Thyroid gland (tissue), 4 donors: ENCODE data around the gene RAB20. TPM values are rescaled to one million over a fixed set of nuclear protein-coding genes. Genes with fewer than 3 reads are reported as not detected.
A peak's percentile ranks its signal among the peaks of the same experiment; 100 is the strongest.

Experiments
- DNase-seq, 2 donors: peaks; one replicate each; pipeline ENCODE4 v3.0.0-alpha.2; 2019
- H3K27ac ChIP-seq, 3 donors: fragments of 200-600 bp; sonication (generic); 1 replicate in 2 of 3; 2 replicates in 1 of 3; pipeline ENCODE4 v1.5.1; 2016 to 2019; ENCODE audit warnings: mild to moderate bottlenecking in 1 of 3, moderate library complexity in 1 of 3
- H3K27me3 ChIP-seq: fragments of 200-600 bp; sonication (generic); one replicate; pipeline ENCODE4 v1.5.1; 2019
- H3K36me3 ChIP-seq, 2 donors: fragments of 200-600 bp; sonication (generic); one replicate each; pipeline ENCODE4 v1.5.1; 2016 to 2019
- H3K4me1 ChIP-seq, 2 donors: fragments of 200-600 bp; sonication (generic); one replicate each; pipeline ENCODE4 v1.5.1; 2017 to 2019
- H3K4me3 ChIP-seq, 3 donors: fragments of 200-600 bp; sonication (generic); replicated peaks in 1 of 3; 1 replicate in 2 of 3; 2 replicates in 1 of 3; pipeline ENCODE4 v1.5.1; 2016; ENCODE audit warnings: mild to moderate bottlenecking in 1 of 3
- H3K9me3 ChIP-seq: fragments of 200-600 bp; sonication (generic); one replicate; pipeline ENCODE4 v1.5.1; 2017
- POLR2A ChIP-seq, 2 donors: fragments of 450-650 bp; IDR thresholded peaks; one replicate each; pipeline ENCODE4 v1.6.1; 2017; ENCODE audit warnings: antibody characterized with exemption in 2 of 2, mild to moderate bottlenecking in 2 of 2, moderate library complexity in 1 of 2
- WGBS, 2 donors: methylation state at CpG; one replicate each; pipeline ENCODE4 v1.1.5; 2017; 5-methylcytosine and 5-hydroxymethylcytosine counted together
- intact Hi-C: fragments of 100-400 bp; cut with DNase I; formaldehyde crosslinking; loops from one replicate; pipeline ENCODE4 v1.15.1; 2023
- total RNA-seq, 4 donors: library from RNA; depleted of rRNA; stranded (reverse); fragments of >200 nt; gene quantifications; one replicate each; pipeline ENCODE4 v1.2.3, GENCODE V29; 2016
- TF ChIP-seq, protein P1 (sequence below), 6 experiments: fragments of 200-600 bp in 3 of 6; fragments of 450-650 bp in 3 of 6; sonication (generic) in 3 of 6; IDR thresholded peaks; one replicate each; pipeline ENCODE4 v1.5.1; 2016 to 2019; ENCODE audit warnings: antibody characterized with exemption in 6 of 6, mild to moderate bottlenecking in 2 of 6, inconsistent platforms in 1 of 6, moderate library complexity in 1 of 6

Gene RAB20
- total RNA-seq, 4 donors from 2014 or later: 21.0 to 60.5 (median 43.5) TPM

DNA sequence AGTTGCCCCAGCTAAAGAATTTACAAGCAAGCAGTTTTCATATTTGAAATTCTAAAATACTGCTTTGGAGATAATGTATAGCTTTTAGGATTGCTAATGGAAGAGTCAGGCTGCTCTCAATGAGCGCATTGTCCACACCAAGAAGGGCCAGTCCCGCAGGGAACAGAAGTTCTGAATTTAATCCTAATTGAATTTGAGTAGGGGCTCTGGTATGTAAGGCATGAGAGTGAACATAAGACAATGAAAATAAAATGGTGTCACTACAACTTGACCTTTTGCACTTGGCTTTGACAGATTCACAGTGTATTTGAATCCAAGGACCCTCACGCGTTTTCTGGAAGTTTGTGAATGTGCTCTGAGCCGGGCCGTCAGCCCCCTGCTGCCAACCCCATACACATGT lies 32.6 kb downstream of the RAB20 start:
- 94 to 95% methylated on average over 6 of the region's 6 CpGs for WGBS, 2 donors
- no peaks in the 10 kb centered on the region for H3K9me3 ChIP-seq
- peak overlapping the region in 1 of 3 donors; percentile 92 for H3K27ac ChIP-seq
- no peaks in the 10 kb centered on the region for H3K27me3 ChIP-seq
- TF ChIP-seq, protein P1, sequence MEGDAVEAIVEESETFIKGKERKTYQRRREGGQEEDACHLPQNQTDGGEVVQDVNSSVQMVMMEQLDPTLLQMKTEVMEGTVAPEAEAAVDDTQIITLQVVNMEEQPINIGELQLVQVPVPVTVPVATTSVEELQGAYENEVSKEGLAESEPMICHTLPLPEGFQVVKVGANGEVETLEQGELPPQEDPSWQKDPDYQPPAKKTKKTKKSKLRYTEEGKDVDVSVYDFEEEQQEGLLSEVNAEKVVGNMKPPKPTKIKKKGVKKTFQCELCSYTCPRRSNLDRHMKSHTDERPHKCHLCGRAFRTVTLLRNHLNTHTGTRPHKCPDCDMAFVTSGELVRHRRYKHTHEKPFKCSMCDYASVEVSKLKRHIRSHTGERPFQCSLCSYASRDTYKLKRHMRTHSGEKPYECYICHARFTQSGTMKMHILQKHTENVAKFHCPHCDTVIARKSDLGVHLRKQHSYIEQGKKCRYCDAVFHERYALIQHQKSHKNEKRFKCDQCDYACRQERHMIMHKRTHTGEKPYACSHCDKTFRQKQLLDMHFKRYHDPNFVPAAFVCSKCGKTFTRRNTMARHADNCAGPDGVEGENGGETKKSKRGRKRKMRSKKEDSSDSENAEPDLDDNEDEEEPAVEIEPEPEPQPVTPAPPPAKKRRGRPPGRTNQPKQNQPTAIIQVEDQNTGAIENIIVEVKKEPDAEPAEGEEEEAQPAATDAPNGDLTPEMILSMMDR (IDR thresholded peaks at IDR 0.05): no peak
- TF ChIP-seq POLR2A (IDR thresholded peaks at IDR 0.05): no peak
- H3K36me3 ChIP-seq: no peaks in the 10 kb centered on the region
- intact Hi-C loops: loop anchor here (2.0 kb wide), 1 partner anchor 34 kb away; no protein-coding TSS in a partner anchor
- H3K4me1 ChIP-seq: peaks cover 72 to 79% of the 10 kb centered on the region in 2 donors
- no peak for DNase-seq
- H3K4me3 ChIP-seq: no peak overlapping the region

DNA sequence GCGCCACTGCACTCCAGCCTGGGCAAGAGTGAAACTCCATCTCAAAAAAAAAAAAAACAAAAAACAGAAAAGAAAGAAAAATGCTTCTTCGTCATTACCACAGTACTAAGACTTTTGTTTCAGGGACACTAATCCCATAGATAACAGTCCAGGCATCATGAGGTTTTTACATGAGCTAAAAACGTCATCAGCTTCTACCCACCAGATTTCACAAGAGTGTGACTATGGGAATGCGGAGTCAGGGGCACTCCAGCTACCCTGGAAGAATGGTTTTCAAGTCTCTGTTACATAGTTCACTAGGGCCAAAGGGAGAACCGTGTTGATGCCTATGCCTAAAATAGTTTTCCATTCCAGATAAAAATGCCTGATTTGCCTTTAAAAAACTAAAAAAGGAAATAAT lies 33.2 kb downstream of the RAB20 start:
- no peak for DNase-seq
- peaks cover 71 to 79% of the 10 kb centered on the region in 2 donors for H3K4me1 ChIP-seq

DNA sequence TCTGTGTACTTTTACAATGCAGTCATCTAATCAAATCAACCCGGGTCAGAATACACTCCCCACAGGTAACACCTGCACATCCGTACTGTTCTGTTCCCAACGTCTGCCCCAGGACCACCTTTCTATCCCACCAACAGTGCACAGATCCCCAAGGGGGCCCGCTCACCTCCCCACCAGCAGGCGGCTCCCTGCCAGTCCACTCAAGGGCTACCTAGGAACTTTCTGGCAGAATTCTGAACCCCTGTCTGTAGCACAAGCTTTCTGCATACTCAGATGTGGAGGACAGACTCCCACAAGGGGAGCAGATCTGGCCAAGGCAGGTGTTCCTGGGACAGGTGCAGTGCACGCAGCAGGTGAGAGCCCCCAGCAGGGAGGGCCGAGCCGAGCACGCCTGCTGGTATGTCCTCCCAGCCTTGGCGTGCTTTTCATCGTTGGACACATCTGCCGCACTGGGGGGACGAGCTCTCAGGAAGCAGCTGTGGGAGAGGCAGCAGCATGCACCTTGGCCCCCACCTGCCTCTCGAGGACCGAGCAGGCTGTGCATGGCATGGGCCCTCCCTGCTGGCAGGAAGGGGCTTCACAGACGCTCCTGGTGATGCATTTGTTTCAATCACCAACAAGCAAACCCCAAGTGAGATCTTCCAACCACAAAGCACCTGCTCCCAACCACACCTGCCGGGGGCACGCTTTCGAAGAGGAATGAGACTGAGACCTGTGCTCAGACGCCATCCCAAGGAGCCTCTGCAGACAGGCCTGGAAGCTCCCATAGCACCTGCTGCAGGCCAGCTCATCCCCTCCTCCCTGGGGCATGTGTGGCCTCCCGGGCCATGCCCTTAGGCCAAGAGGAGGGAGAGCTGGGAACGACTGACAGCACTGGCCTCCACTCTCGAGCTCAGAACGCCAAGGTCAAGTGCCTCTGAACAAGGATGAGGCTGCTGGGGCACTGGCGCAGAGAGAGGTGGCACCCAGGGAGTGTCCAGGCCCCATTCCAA lies 35.9 kb downstream of the RAB20 start:
- intact Hi-C loops: no loop called here
- Histone ChIP-seq H3K9me3 (no peaks in the 10 kb centered on the region), H3K4me3 (no peak overlapping the region), H3K4me1 (peaks cover 65 to 85% of the 10 kb centered on the region in 2 donors), H3K27me3 (no peaks in the 10 kb centered on the region), H3K36me3 (peaks cover 0 to 7% of the 10 kb centered on the region in 2 donors), H3K27ac (peak overlapping the region; percentile 46 to 92 (median 71))
- TF ChIP-seq, protein P1 (IDR thresholded peaks at IDR 0.05): no peak
- TF ChIP-seq POLR2A (IDR thresholded peaks at IDR 0.05): peak in 1 of 2 donors; percentile 35
- DNase-seq: peak; percentile 84 to 92
- WGBS, 2 donors: 55 to 79% methylated on average over 14 to 23 of the region's 25 CpGs

More for the DNA sequence above, 33.2 kb downstream of the RAB20 start:
- intact Hi-C loops: loop anchor here (2.0 kb wide), 1 partner anchor 34 kb away; no protein-coding TSS in a partner anchor
- peak overlapping the region; percentile 46 to 92 (median 71) for H3K27ac ChIP-seq
- no peaks in the 10 kb centered on the region for H3K9me3 ChIP-seq
- no peak for TF ChIP-seq POLR2A (IDR thresholded peaks at IDR 0.05)
- TF ChIP-seq, protein P1 (IDR thresholded peaks at IDR 0.05): no peak
- H3K27me3 ChIP-seq: no peaks in the 10 kb centered on the region
- H3K36me3 ChIP-seq: peaks cover 0 to 3% of the 10 kb centered on the region in 2 donors
- H3K4me3 ChIP-seq: no peak overlapping the region
- 58 to 87% methylated on average over 5 of the region's 5 CpGs for WGBS, 2 donors

DNA sequence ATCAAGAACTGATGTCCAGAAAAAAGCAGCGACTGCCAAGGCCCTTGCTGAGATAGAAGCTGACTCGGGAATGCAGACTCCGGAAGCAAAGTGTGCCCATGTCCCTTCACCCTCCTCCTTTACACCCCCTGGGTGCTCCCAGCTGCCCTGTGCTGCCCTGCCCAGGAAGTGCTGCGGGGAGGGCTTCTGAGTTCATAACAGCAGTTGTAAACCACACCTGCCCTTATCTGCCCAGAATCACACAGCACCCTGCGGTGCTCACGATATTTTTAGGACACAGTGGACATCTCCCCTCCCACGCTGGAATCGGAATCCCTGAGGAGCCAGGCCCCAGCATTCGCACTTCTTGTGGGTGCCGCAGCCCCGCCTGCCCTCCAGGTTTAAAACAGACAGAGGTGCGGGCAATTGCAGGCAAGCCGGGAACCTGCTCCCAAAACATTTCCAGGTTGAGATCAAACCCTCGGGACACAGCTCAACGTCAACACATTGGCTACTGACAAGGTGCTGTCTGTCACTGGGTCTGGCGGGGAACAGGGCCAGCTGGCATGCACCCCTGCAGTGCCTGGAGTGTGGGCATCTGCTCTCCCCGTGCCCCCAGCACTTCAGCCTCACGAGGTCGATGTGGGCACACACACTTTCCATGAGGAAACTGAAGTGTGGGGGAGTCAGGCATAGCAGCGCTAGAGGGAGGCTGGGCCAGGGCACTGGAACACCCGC lies 36.8 kb downstream of the RAB20 start:
- DNase-seq: peak; percentile 64 to 97
- H3K27ac ChIP-seq: peak overlapping the region; percentile 71 to 97 (median 92)
- no peaks in the 10 kb centered on the region for H3K27me3 ChIP-seq
- TF ChIP-seq POLR2A (IDR thresholded peaks at IDR 0.05): peak in 1 of 2 donors; percentile 29
- TF ChIP-seq, protein P1 (IDR thresholded peaks at IDR 0.05): no peak
- 42 to 73% methylated on average over 13 to 21 of the region's 21 CpGs for WGBS, 2 donors
- no peak overlapping the region for H3K4me3 ChIP-seq
- H3K36me3 ChIP-seq: peaks cover 0 to 7% of the 10 kb centered on the region in 2 donors
- peaks cover 70 to 91% of the 10 kb centered on the region in 2 donors for H3K4me1 ChIP-seq
- no peaks in the 10 kb centered on the region for H3K9me3 ChIP-seq
- intact Hi-C loops: no loop called here
